HG03520 (cell line): ENCODE results near the gene GEMIN7.

Experiments used
- ATAC-seq: cut with Tn5 transposase; IDR thresholded peaks from one replicate; pipeline ENCODE4 v1.9.1; 2021; ENCODE audit warnings: mild to moderate bottlenecking, moderate library complexity; ENCODE audit not compliant: unreplicated experiment

The GEMIN7 gene

GRCh38 chr19:45082170-45082569 is 3.1 kb downstream of the GEMIN7 start:
- no peak for ATAC-seq

DNA sequence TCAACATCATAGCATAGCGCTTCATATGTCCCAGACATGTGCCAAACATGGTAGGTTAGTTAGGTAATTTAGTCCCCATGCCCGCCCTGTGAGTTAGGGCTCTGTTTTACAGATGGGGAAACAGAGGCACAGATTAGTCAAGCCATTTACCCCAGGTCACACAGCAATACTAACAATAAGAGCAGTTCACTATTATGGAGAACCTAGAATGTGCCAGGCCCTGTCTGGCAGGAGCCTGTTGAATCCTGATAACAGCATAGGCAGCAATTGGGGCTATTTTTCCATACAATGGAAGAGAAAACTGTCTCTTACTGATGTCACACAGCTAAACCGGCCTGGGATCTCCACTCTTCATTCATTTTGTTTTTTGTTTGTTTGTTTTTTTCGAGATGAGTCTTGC is 7.4 kb downstream of the GEMIN7 start:
- ATAC-seq = no peak

DNA sequence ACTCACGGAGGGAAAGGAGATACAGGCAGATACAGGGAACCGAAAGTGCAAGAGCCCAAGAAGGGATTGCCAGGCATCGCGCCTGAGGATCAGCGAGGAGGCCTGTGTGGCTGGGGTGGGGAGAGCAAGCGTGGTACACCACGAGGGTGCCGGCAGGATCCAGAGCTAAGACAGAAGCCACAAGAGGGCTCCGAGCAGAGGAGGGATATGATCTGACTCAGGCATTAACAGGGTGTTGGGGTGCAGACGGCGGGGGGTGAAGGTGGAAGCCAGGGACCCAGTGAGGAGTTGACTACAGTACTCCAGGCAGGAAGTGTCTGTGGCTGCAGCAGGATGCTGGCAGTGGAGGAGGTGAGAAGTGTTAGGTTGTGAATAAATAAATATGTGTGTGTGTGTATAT is 8.5 kb downstream of the GEMIN7 start:
- ATAC-seq = no peak

DNA sequence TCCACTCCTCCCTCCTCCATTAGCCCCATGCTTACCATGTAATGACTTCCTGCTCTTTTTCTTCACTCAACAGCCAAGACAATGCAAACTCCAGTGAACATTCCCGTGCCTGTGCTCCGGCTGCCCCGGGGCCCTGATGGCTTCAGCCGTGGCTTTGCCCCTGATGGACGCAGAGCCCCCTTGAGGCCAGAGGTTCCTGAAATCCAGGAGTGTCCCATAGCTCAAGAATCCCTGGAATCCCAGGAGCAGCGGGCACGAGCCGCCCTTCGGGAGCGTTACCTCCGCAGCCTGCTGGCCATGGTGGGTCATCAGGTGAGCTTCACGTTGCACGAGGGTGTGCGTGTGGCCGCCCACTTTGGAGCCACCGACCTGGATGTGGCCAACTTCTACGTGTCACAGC is 11.0 kb downstream of the GEMIN7 start:
- ATAC-seq = no peak

GRCh38 chr19:45090606-45091005 is 11.5 kb downstream of the GEMIN7 start:
- ATAC-seq = no peak

DNA sequence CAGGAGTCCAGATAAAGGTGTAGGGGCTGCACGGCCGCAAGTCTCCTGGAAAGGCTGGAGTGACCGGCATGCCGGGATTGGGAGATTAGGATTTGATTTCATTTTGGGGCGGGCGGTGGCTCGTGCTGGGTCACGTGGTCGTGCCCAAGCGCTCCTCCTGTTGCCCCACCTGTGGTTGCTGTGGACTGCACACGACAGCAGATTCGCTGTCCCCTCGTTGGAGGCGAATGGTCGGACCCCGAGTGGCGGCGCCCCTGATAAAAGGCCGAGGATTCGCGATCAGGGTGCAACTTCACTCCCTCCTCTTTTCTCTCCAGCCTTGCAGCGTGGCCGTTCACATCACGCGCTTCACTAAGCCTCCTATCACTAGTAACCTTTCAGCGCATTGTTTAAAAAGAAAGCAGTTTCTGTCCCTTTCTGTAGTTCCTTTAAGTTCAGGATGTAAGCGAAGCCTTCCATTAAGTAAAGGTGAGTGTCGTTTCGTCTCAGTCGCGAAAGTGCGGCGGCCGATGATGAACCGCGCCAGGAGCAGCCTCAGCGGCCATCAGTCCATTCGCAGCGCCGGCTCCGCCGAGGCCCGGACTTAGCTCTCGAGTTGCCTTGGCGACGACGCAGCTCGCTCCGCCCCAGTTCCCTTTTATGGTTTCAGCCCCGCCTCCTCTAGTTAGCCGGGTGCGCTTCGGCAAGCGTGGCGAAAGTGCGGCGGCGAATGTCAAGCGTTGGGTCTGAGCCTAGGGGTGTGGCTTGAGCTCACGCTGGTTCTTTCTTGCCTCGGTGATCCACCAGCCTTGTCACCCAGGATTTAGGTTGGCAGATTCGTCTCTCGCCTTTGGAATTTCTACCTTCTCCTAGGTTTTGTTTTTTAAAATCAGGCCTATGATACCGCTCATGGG is 12.2 kb downstream of the GEMIN7 start:
- ATAC-seq = peak; percentile 61

- peak; percentile 55 for ATAC-seq
Measured at GRCh38 chr19:45092747-45093678, 14.0 kb downstream of the GEMIN7 start, which contains the start of gene PPP1R37. Gene PPP1R37 (plus strand): TSS chr19:45093179. CDS start chr19:45093326, 147 bp downstream.

GRCh38 chr19:45094137-45094536 is 15.1 kb downstream of the GEMIN7 start:
- ATAC-seq = no peak

- ATAC-seq = no peak
Measured at GRCh38 chr19:45094707-45095106, 15.6 kb downstream of the GEMIN7 start.

DNA sequence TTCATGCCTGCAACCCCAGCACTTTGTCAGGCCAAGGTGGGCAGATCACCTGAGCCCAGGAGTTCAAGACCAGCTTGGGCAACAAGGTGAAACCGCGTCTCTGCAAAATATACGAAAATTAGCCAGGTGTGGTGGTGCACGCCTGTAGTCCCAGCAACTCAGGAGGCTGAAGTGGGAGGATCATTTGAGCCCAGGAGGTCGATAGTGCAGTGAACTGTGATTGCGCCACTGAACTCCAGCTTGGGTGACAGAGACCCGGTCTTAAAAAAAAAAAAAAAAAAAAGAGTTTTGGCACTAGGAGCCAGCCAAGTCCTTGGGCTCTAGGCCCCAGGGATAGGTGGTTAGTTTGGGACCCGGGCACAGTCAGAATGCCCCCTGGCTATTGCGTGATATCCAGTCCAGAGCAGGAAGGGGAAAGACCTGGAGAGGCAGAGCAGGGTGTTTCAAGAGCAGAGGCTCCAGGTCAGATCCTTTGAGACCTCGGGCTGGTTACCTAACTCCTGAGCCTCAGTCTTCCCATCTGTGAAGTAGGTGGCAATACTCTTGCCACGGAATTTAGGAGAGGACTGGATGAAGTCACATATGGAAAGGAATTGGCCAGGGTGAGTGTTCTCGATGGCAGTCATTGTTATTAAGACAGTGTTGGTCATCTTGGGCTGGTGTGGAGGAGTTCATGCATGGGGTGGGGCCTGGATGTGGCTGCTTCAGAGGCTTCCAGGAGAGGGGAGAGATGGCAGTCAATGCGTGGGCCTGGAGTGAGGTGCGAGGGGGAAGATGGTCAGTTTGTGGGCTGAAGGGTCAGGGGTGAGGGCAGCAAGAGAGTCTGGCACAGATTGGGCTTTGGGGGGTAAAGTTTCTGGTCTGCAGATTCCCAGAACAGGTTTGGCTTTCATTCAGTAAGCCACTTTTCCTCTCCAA is 16.7 kb downstream of the GEMIN7 start:
- ATAC-seq = no peak

GRCh38 chr19:45096700-45097099 is 17.6 kb downstream of the GEMIN7 start:
- no peak for ATAC-seq

GRCh38 chr19:45097450-45097775 is 18.4 kb downstream of the GEMIN7 start:
- no peak for ATAC-seq

- no peak for ATAC-seq
Measured at GRCh38 chr19:45097776-45098520, 18.9 kb downstream of the GEMIN7 start.

- no peak for ATAC-seq
Measured at GRCh38 chr19:45098521-45099466, 19.7 kb downstream of the GEMIN7 start.

DNA sequence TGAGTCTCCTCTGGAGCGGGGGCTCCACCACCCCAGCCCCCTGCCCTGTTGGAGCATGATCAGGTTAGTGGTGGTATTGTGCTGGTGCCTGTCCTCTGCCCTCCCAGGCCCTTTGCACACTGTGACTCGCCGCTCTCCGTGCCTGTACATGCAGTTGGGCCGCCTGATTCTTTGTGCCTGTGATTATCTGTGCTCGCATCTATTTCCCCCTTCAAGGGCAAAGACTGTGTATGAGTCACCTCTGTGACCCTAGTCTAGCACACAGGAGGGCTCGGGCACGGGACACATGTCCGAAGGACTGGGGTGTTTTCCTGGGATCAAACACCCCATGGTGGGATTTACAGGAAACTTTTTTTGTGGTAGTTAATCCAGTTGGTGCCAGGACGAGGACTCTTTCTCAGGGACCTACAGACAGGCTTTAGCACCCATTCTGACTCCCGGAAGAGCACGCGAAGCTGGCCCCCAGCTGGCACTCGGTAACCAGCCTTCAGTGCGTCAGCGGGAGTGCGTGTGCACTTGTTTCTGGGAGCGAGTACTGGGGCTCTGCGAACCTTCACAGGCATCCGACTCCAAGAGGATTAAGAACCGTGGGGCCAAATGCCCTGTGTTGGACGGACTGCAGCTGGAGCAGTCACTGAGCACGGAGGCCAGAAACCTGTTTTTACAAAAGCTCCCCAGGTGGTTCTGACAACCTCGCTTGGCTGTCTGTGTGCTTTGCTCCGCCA is 20.6 kb downstream of the GEMIN7 start:
- no peak for ATAC-seq

- ATAC-seq = no peak
Measured at GRCh38 chr19:45100201-45100600, 21.1 kb downstream of the GEMIN7 start.

DNA sequence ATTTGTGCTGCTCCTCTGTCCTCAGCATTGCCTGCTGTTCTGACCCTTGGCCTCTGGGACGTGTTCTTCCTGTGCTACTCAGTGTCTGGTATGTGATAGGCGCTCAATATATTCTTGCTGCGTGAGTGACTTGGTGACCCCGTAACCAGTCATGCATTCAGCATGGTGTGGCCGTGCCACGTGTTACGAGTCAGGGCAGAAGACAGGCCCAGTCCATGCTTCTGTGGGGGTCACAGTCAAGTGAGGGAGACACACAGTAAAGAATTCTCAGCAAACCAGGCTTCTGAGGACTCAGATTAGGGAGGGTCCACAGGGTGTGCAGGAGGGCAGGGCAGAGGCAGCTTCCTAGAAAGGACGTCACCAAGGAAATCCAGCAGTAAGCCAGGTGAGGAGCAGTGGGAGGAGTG is 21.8 kb downstream of the GEMIN7 start:
- no peak for ATAC-seq

- no peak for ATAC-seq
Measured at GRCh38 chr19:45101806-45102205, 22.7 kb downstream of the GEMIN7 start.
